22Rv1 (cell line): Measurements from ENCODE around the gene GALNTL6.

Experiments used
- ZFX ChIP-seq: fragments of 450-650 bp; IDR thresholded peaks from 2 replicates; pipeline ENCODE4 v1.6.1; 2017; ENCODE audit warnings: antibody characterized with exemption, borderline replicate concordance
- TF ChIP-seq, protein P1 (sequence below): fragments of 450-650 bp; IDR thresholded peaks from 2 replicates; pipeline ENCODE4 v1.5.1; 2017; ENCODE audit warnings: mild to moderate bottlenecking

DNA sequence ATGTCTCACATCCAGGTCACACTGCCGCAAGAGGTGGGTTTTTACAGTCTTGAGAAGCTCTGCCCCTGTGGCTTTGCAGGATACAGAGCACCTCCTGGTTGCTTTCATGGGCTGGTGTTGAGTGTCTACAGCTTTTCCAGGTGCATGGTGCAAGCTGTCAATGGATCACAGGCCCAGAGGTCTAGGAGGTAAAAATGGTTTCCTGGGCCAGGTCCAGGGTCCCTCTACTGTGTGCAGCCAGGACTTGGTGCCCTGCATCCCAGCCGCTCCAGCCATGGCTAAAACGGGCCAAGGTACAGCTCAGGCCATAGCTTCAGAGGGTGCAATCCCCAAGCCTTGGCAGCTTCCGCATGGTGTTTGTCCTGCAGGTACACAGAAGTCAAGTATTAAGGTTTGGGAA is 921.4 kb downstream of the GALNTL6 start:
- TF ChIP-seq, protein P1, sequence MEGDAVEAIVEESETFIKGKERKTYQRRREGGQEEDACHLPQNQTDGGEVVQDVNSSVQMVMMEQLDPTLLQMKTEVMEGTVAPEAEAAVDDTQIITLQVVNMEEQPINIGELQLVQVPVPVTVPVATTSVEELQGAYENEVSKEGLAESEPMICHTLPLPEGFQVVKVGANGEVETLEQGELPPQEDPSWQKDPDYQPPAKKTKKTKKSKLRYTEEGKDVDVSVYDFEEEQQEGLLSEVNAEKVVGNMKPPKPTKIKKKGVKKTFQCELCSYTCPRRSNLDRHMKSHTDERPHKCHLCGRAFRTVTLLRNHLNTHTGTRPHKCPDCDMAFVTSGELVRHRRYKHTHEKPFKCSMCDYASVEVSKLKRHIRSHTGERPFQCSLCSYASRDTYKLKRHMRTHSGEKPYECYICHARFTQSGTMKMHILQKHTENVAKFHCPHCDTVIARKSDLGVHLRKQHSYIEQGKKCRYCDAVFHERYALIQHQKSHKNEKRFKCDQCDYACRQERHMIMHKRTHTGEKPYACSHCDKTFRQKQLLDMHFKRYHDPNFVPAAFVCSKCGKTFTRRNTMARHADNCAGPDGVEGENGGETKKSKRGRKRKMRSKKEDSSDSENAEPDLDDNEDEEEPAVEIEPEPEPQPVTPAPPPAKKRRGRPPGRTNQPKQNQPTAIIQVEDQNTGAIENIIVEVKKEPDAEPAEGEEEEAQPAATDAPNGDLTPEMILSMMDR: no peak
- no peak for TF ChIP-seq ZFX
